Transverse colon (tissue), 4 donors: ENCODE data around the gene MINDY2. TPM values are rescaled to one million over a fixed set of nuclear protein-coding genes. Genes with fewer than 3 reads are reported as not detected.
"Not testable (repeated sequence)": the region's sequence is repeated elsewhere in the genome, so short reads cannot be mapped to it uniquely, and the experiment has no call there.

ENCODE experiments used
- DNase-seq: peaks from one replicate; pipeline ENCODE4 v3.0.0-alpha.2; 2019
- H3K27ac ChIP-seq, 4 donors: fragments of 200-600 bp; sonication (generic); 2 replicates each; pipeline ENCODE4 v1.5.1; 2016 to 2018; ENCODE audit warnings: inconsistent platforms in 4 of 4
- H3K27me3 ChIP-seq: fragments of 200-600 bp; sonication (generic); 2 replicates; pipeline ENCODE4 v1.5.1; 2017; ENCODE audit warnings: inconsistent platforms
- H3K36me3 ChIP-seq, 4 donors: fragments of 200-600 bp; sonication (generic); 2 replicates each; pipeline ENCODE4 v1.5.1; 2017 to 2019; ENCODE audit warnings: inconsistent platforms in 4 of 4
- H3K4me1 ChIP-seq, 4 donors: fragments of 200-600 bp; sonication (generic); 2 replicates each; pipeline ENCODE4 v1.5.1; 2017 to 2020; ENCODE audit warnings: inconsistent platforms in 4 of 4
- H3K4me3 ChIP-seq, 4 donors: fragments of 200-600 bp; sonication (generic); 1 replicate in 1 of 4; 2 replicates in 3 of 4; pipeline versions ENCODE4 v1.5.1 to v1.6.1; 2017 to 2019; ENCODE audit warnings: inconsistent platforms in 4 of 4
- H3K9me3 ChIP-seq, 2 donors: fragments of 200-600 bp; sonication (generic); 2 replicates each; pipeline ENCODE4 v1.5.1; 2017 to 2019; ENCODE audit warnings: inconsistent platforms in 2 of 2
- CTCF ChIP-seq, 5 experiments: fragments of 200-600 bp in 3 of 5; fragments of 450-650 bp in 2 of 5; sonication (generic) in 3 of 5; IDR thresholded peaks; 1 replicate in 2 of 5; 2 replicates in 3 of 5; pipeline ENCODE4 v1.5.1; 2016 to 2017; ENCODE audit warnings: antibody characterized with exemption in 5 of 5, inconsistent platforms in 3 of 5, mild to moderate bottlenecking in 2 of 5, moderate library complexity in 1 of 5
- EP300 ChIP-seq: sonication (generic); formaldehyde crosslinking; IDR thresholded peaks from one replicate; pipeline ENCODE4 v1.6.1; 2017; ENCODE audit warnings: antibody characterized with exemption, low read depth
- POLR2A ChIP-seq: fragments of 450-650 bp; IDR thresholded peaks from one replicate; pipeline ENCODE4 v1.6.1; 2016; ENCODE audit warnings: antibody characterized with exemption, mild to moderate bottlenecking, moderate library complexity
- POLR2AphosphoS5 ChIP-seq, 3 donors: sonication (generic); formaldehyde crosslinking; IDR thresholded peaks; one replicate each; pipeline ENCODE4 v1.6.1; 2016; ENCODE audit warnings: antibody characterized with exemption in 3 of 3
- WGBS, 2 donors: methylation state at CpG; one replicate each; pipeline ENCODE4 v1.1.5; 2018; ENCODE audit warnings: low coverage in 1 of 2; 5-methylcytosine and 5-hydroxymethylcytosine counted together
- in situ Hi-C, 4 donors: fragments of 200-750 bp; cut with MboI; loops; one replicate each; pipeline versions ENCODE4 v1.15.0 to v1.15.1; 2017; ENCODE audit warnings: low sequenced_read_pairs in 3 of 4, low pct_ligation_motif_present in 1 of 4, low pct_unique_long_range_greater_than_20kb in 1 of 4
- intact Hi-C: fragments of 100-400 bp; cut with DNase I; formaldehyde crosslinking; loops from one replicate; pipeline ENCODE4 v1.15.1; 2023; ENCODE audit warnings: low total_unique reads
- total RNA-seq, 4 donors: library from RNA; depleted of rRNA; stranded (reverse); fragments of >200 nt; gene quantifications; one replicate each; pipeline ENCODE4 v1.1.0, GENCODE V29; 2016

Gene MINDY2
- total RNA-seq, 4 donors from 2014 or later = 7.4 to 13.9 (median 12.0) TPM

- no peak overlapping the region for H3K4me3 ChIP-seq
- DNase-seq = no peak
- peaks cover 0 to 12% (median 3%) of the 10 kb centered on the region in 4 donors for H3K36me3 ChIP-seq
- H3K9me3 ChIP-seq = no peaks in the 10 kb centered on the region
- H3K27ac ChIP-seq = no peak overlapping the region
- no peak for TF ChIP-seq EP300
- no peak for TF ChIP-seq POLR2A
- no peak for TF ChIP-seq POLR2AphosphoS5 (IDR thresholded peaks at IDR 0.05)
- TF ChIP-seq CTCF (IDR thresholded peaks at IDR 0.05) = no peak
- WGBS, 2 donors = 82 to 100% methylated on average over 2 of the region's 2 CpGs
- H3K27me3 ChIP-seq = no peaks in the 10 kb centered on the region
- in situ Hi-C loops (loop anchor here in 1 of 4 donors (25.0 kb wide), 1 partner anchor 107 kb away; the partner anchor contains the start of gene SLTM), intact Hi-C loops (no loop called here)
- H3K4me1 ChIP-seq = no peaks in the 10 kb centered on the region
Observed at GRCh38 chr15:58830556-58830955, 59.5 kb downstream of the MINDY2 start.

- H3K27ac ChIP-seq, H3K27me3 ChIP-seq, H3K4me1 ChIP-seq, H3K9me3 ChIP-seq, DNase-seq, H3K36me3 ChIP-seq, intact Hi-C loops, H3K4me3 ChIP-seq: not testable (repeated sequence)
- in situ Hi-C loops = loop anchor here in 1 of 4 donors (25.0 kb wide), 1 partner anchor 103 kb away; the partner anchor contains the start of gene SLTM
- WGBS, 2 donors = 44 to 60% methylated on average over 1 to 9 of the region's 9 CpGs
Observed at GRCh38 chr15:58833681-58834426, 62.8 kb downstream of the MINDY2 start.

GRCh38 chr15:58839485-58839884 lies 68.4 kb downstream of the MINDY2 start:
- Histone ChIP-seq H3K9me3 (no peaks in the 10 kb centered on the region), H3K4me3 (no peak overlapping the region), H3K27me3 (no peaks in the 10 kb centered on the region), H3K36me3 (no peaks in the 10 kb centered on the region), H3K27ac (no peak overlapping the region), H3K4me1 (no peaks in the 10 kb centered on the region)
- no peak for DNase-seq
- 80 to 86% methylated on average over 1 of the region's 1 CpG for WGBS, 2 donors
- no peak for TF ChIP-seq POLR2AphosphoS5 (IDR thresholded peaks at IDR 0.05)
- intact Hi-C loops = no loop called here
- in situ Hi-C loops = loop anchor here in 1 of 4 donors (25.0 kb wide), 1 partner anchor 98 kb away; the partner anchor contains the start of gene SLTM

GRCh38 chr15:58840048-58840447 lies 68.9 kb downstream of the MINDY2 start:
- DNase-seq = no peak
- no peak overlapping the region for H3K27ac ChIP-seq
- no peak overlapping the region for H3K4me3 ChIP-seq
- H3K27me3 ChIP-seq = no peaks in the 10 kb centered on the region
- TF ChIP-seq EP300 (no peak), POLR2AphosphoS5 (IDR thresholded peaks at IDR 0.05) (no peak), POLR2A (no peak), CTCF (IDR thresholded peaks at IDR 0.05) (no peak)
- H3K9me3 ChIP-seq = no peaks in the 10 kb centered on the region
- WGBS, 2 donors = 60 to 87% methylated on average over 2 to 8 of the region's 8 CpGs
- no peaks in the 10 kb centered on the region for H3K36me3 ChIP-seq
- in situ Hi-C loops (loop anchor here in 1 of 4 donors (25.0 kb wide), 1 partner anchor 97 kb away; the partner anchor contains the start of gene SLTM), intact Hi-C loops (no loop called here)
- no peaks in the 10 kb centered on the region for H3K4me1 ChIP-seq

GRCh38 chr15:58842713-58843396 lies 71.8 kb downstream of the MINDY2 start:
- DNase-seq = no peak
- Histone ChIP-seq H3K4me3 (no peak overlapping the region), H3K27me3 (no peaks in the 10 kb centered on the region), H3K4me1 (no peaks in the 10 kb centered on the region), H3K9me3 (no peaks in the 10 kb centered on the region), H3K27ac (no peak overlapping the region), H3K36me3 (no peaks in the 10 kb centered on the region)
- no peak for TF ChIP-seq CTCF (IDR thresholded peaks at IDR 0.05)
- TF ChIP-seq POLR2A = no peak
- TF ChIP-seq EP300 = no peak
- TF ChIP-seq POLR2AphosphoS5 (IDR thresholded peaks at IDR 0.05) = no peak
- WGBS, 2 donors = 87 to 94% methylated on average over 4 of the region's 4 CpGs
- intact Hi-C loops (no loop called here), in situ Hi-C loops (loop anchor here in 1 of 4 donors (25.0 kb wide), 1 partner anchor 94 kb away; the partner anchor contains the start of gene SLTM)

- H3K27me3 ChIP-seq, H3K4me3 ChIP-seq, H3K27ac ChIP-seq, DNase-seq, H3K4me1 ChIP-seq, intact Hi-C loops, in situ Hi-C loops, H3K9me3 ChIP-seq: not testable (repeated sequence)
- H3K36me3 ChIP-seq = peaks cover 0 to 13% (median 2%) of the 10 kb centered on the region in 4 donors
- WGBS, 2 donors = 90 to 96% methylated on average over 3 of the region's 3 CpGs
Observed at GRCh38 chr15:58851205-58851604, 80.1 kb downstream of the MINDY2 start.
